GM23248 (cell line): ENCODE measurements around the gene PTGR3. TPM values are rescaled to one million over a fixed set of nuclear protein-coding genes. Genes with fewer than 3 reads are reported as not detected.
A peak's percentile ranks its signal among the peaks of the same experiment; 100 is the strongest.

Source experiments
- DNase-seq: peaks from one replicate; pipeline ENCODE4 v3.0.0-alpha.2; 2015
- H2AFZ ChIP-seq: fragments of 200-600 bp; sonication (generic); 2 replicates; pipeline ENCODE4 v1.6.1; 2016; ENCODE audit warnings: antibody characterized with exemption
- H3F3A ChIP-seq: fragments of 200-600 bp; sonication (generic); 2 replicates; pipeline ENCODE4 v1.6.1; 2016; ENCODE audit warnings: mild to moderate bottlenecking, antibody characterized with exemption, mixed run types; ENCODE audit not compliant: insufficient read depth
- H3K27ac ChIP-seq: fragments of 200-600 bp; sonication (generic); 2 replicates; pipeline ENCODE4 v1.5.1; 2016; ENCODE audit warnings: mild to moderate bottlenecking
- H3K27me3 ChIP-seq: fragments of 200-600 bp; sonication (generic); replicated peaks from 2 replicates; pipeline ENCODE4 v1.6.1; 2016; ENCODE audit warnings: mild to moderate bottlenecking; ENCODE audit not compliant: insufficient read depth
- H3K36me3 ChIP-seq: fragments of 200-600 bp; sonication (generic); 2 replicates; pipeline ENCODE4 v1.6.1; 2016; ENCODE audit warnings: low read depth, mild to moderate bottlenecking
- H3K4me1 ChIP-seq: fragments of 200-600 bp; sonication (generic); 2 replicates; pipeline ENCODE4 v1.6.1; 2016; ENCODE audit warnings: mild to moderate bottlenecking; ENCODE audit not compliant: insufficient read depth
- H3K4me2 ChIP-seq: fragments of 200-600 bp; sonication (generic); one replicate; pipeline ENCODE4 v1.6.1; 2016; ENCODE audit warnings: mild to moderate bottlenecking; ENCODE audit not compliant: unreplicated experiment
- H3K4me3 ChIP-seq: fragments of 200-600 bp; sonication (generic); 2 replicates; pipeline ENCODE4 v1.5.1; 2016; ENCODE audit warnings: mild to moderate bottlenecking
- H3K79me2 ChIP-seq: fragments of 200-600 bp; sonication (generic); 2 replicates; pipeline ENCODE4 v1.6.1; 2016; ENCODE audit warnings: mild to moderate bottlenecking; ENCODE audit not compliant: insufficient read depth
- H3K9ac ChIP-seq: fragments of 200-600 bp; sonication (generic); 2 replicates; pipeline ENCODE4 v1.6.1; 2016; ENCODE audit warnings: mild to moderate bottlenecking
- H3K9me2 ChIP-seq: fragments of 200-600 bp; sonication (generic); 2 replicates; pipeline ENCODE4 v1.6.1; 2016; ENCODE audit warnings: mixed run types, mild to moderate bottlenecking, moderate library complexity; ENCODE audit not compliant: insufficient read depth
- H3K9me3 ChIP-seq: fragments of 200-600 bp; sonication (generic); one replicate; pipeline ENCODE4 v1.6.1; 2017; ENCODE audit warnings: low read depth
- H4K20me1 ChIP-seq: fragments of 200-600 bp; sonication (generic); 2 replicates; pipeline ENCODE4 v1.6.0; 2016; ENCODE audit not compliant: insufficient read depth
- EZH2 ChIP-seq: fragments of 200-600 bp; sonication (generic); IDR thresholded peaks from 2 replicates; pipeline ENCODE4 v1.6.1; 2018; ENCODE audit warnings: antibody characterized with exemption, mild to moderate bottlenecking; ENCODE audit not compliant: insufficient read depth, poor library complexity, severe bottlenecking
- EZH2phosphoT487 ChIP-seq: fragments of 200-600 bp; sonication (generic); IDR thresholded peaks from 2 replicates; pipeline ENCODE4 v1.6.1; 2018; ENCODE audit warnings: antibody characterized with exemption, moderate library complexity, mild to moderate bottlenecking, low read depth; ENCODE audit not compliant: insufficient read depth
- WGBS, 2 experiments: methylation state at CpG; one replicate each; pipeline ENCODE4 v1.1.6; 2015 to 2017; ENCODE audit warnings: low lambda C conversion rate in 2 of 2, low coverage in 1 of 2; ENCODE audit errors: missing lambda C conversion rate in 2 of 2; 5-methylcytosine and 5-hydroxymethylcytosine counted together
- in situ Hi-C: fragments of 300-500 bp; cut with MboI; formaldehyde crosslinking; loops from 2 replicates; pipeline ENCODE4 v1.15.0; 2020
- polyA plus RNA-seq: library from polyadenylated mRNA; unstranded; fragments of >200 nt; fragmentation: Nextera tagmentation; extraction: Ambion mirVana; gene quantifications from 2 replicates; pipeline ENCODE4 v1.2.1, GENCODE V29; 2016
- total RNA-seq: library from RNA; depleted of rRNA; stranded (reverse); fragments of >200 nt; shearing (Covaris generic); gene quantifications from 2 replicates; pipeline ENCODE4 v1.2.3, GENCODE V29; 2014

PTGR3 gene
- total and polyA plus RNA-seq, 2 experiments from 2014 or later = 10.2 to 21.3 TPM

GRCh38 chr18:75226956-75227316 lies 18.0 kb upstream of the PTGR3 start:
- Histone ChIP-seq H3K4me3 (peak overlapping the region; percentile 59), H3K9ac (peak overlapping the region; percentile 24), H3K27ac (no peak overlapping the region), H2AFZ (peak overlapping the region; percentile 65), H4K20me1 (no peaks in the 10 kb centered on the region), H3K4me1 (peaks cover 18% of the 10 kb centered on the region), H3K27me3 (no peaks in the 10 kb centered on the region), H3K9me2 (no peaks in the 10 kb centered on the region), H3K9me3 (no peaks in the 10 kb centered on the region), H3K4me2 (peak overlapping the region; percentile 82), H3K79me2 (peaks cover 79% of the 10 kb centered on the region), H3F3A (no peaks in the 10 kb centered on the region), H3K36me3 (no peaks in the 10 kb centered on the region)
- WGBS, 2 experiments = 13 to 15% methylated on average over 5 of the region's 5 CpGs
- no peak for TF ChIP-seq EZH2phosphoT487
- TF ChIP-seq EZH2 = no peak
- peak; percentile 35 for DNase-seq
- in situ Hi-C loops = no loop called here

DNA sequence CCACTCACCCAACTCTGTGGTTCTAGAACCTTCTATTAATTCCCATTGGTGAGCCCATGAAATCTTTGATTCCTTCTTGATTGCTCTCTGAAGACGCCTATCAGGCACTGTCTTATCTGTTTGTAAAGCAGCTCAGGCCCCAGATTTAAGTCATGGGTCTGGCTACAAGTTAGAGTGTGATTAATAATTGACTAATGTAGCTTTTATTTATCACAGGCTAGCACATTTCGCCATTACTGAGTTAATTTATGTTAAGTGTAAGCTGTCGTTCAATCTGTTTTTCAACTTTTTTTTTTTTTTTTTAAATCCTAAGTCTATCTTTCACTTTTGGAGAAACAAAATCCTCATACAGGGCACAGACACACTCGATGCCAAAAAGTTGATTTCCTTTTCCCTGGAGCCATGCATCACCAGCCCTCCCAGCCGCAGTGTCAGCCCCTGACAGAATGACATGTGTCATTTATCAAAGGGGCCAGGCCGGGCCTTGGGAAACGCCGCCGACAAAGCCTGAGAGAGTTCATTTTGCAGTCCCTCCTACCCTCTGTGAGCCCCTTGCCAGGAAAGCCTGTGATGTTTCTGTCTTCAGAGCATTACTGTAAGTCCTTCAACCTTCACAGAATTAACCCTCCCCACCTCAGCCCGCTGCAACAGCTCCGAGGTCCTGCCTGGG lies 17.5 kb upstream of the PTGR3 start:
- Histone ChIP-seq H4K20me1 (no peaks in the 10 kb centered on the region), H3K4me1 (peaks cover 21% of the 10 kb centered on the region), H3K79me2 (peaks cover 78% of the 10 kb centered on the region)

DNA sequence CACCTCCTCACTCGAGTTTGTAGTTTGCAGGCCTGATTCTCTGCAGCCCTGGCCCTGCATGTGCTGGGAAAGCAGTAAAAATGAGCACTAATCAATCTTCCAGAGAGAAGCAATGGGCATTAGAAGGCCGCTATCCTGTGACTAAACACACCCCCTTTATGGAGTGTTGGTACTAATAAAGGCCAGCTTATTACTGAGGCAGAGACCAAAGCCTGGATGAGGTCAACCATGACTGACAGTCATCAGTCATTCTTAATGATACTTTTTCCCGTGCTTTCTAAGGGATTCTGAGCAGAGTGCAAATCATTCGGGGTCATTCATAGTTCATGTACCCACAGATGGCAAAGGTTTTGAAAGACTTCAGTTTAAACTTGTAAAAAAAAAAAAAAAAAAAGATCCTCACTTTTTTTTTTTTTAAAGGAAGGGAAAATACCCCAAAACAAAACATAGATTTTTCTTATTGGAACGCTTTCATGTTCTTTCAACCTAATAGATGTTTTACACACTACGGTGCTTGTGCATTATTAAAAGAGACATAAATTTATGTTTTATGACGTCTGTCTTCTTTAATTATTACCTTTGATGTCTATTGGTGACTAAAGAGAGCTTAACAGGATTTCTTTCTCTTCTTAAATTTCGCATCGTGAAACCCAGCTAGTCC lies 14.9 kb upstream of the PTGR3 start:
- no peak for DNase-seq
- 49 to 59% methylated on average over 9 of the region's 9 CpGs for WGBS, 2 experiments
- no peaks in the 10 kb centered on the region for H3K36me3 ChIP-seq
- in situ Hi-C loops = loop anchor here (25.0 kb wide), 1 partner anchor 562 kb away; no protein-coding TSS in a partner anchor
- no peak overlapping the region for H3K4me2 ChIP-seq
- H3K4me1 ChIP-seq = peaks cover 29% of the 10 kb centered on the region
- no peak for TF ChIP-seq EZH2phosphoT487
- no peak for TF ChIP-seq EZH2
- no peak overlapping the region for H3K9ac ChIP-seq
- no peaks in the 10 kb centered on the region for H3F3A ChIP-seq
- H2AFZ ChIP-seq = no peak overlapping the region
- no peaks in the 10 kb centered on the region for H3K27me3 ChIP-seq
- peaks cover 94% of the 10 kb centered on the region for H3K79me2 ChIP-seq
- H4K20me1 ChIP-seq = no peaks in the 10 kb centered on the region
- H3K9me2 ChIP-seq = no peaks in the 10 kb centered on the region
- no peak overlapping the region for H3K27ac ChIP-seq
- H3K4me3 ChIP-seq = no peak overlapping the region
- H3K9me3 ChIP-seq = no peaks in the 10 kb centered on the region

More for the DNA sequence above, 17.5 kb upstream of the PTGR3 start:
- H3K36me3 ChIP-seq = no peaks in the 10 kb centered on the region
- in situ Hi-C loops = no loop called here
- H3K27ac ChIP-seq = no peak overlapping the region
- H3K4me2 ChIP-seq = peak overlapping the region; percentile 82
- WGBS, 2 experiments = 8 to 10% methylated on average over 11 of the region's 11 CpGs
- H3K27me3 ChIP-seq = no peaks in the 10 kb centered on the region
- peak overlapping the region; percentile 59 for H3K4me3 ChIP-seq
- H3K9ac ChIP-seq = peak overlapping the region; percentile 24
- TF ChIP-seq EZH2phosphoT487 (no peak), EZH2 (no peak)
- H3K9me2 ChIP-seq = no peaks in the 10 kb centered on the region
- H3K9me3 ChIP-seq = no peaks in the 10 kb centered on the region
- DNase-seq = peak; percentile 40
- H3F3A ChIP-seq = no peaks in the 10 kb centered on the region
- peak overlapping the region; percentile 65 for H2AFZ ChIP-seq

- Histone ChIP-seq H3K9me3 (no peaks in the 10 kb centered on the region), H3K27me3 (no peaks in the 10 kb centered on the region), H3K4me3 (no peak overlapping the region), H2AFZ (no peak overlapping the region), H3K36me3 (no peaks in the 10 kb centered on the region), H3K4me2 (no peak overlapping the region), H3K9me2 (no peaks in the 10 kb centered on the region), H4K20me1 (no peaks in the 10 kb centered on the region), H3K4me1 (peaks cover 25% of the 10 kb centered on the region), H3F3A (no peaks in the 10 kb centered on the region), H3K27ac (no peak overlapping the region), H3K79me2 (peaks cover 94% of the 10 kb centered on the region), H3K9ac (no peak overlapping the region)
- in situ Hi-C loops = loop anchor here (25.0 kb wide), 1 partner anchor 560 kb away; no protein-coding TSS in a partner anchor
- no peak for TF ChIP-seq EZH2phosphoT487
- no peak for TF ChIP-seq EZH2
- 97 to 99% methylated on average over 10 of the region's 10 CpGs for WGBS, 2 experiments
- DNase-seq = no peak
Measured at GRCh38 chr18:75222407-75222806, 13.5 kb upstream of the PTGR3 start.
